GM13977 (cell line): ENCODE measurements around the gene PRKAG2.

Experiments
- DNase-seq: peaks from one replicate; pipeline ENCODE4 v3.0.0; 2012; ENCODE audit warnings: low spot score
- CTCF ChIP-seq: IDR thresholded peaks from 2 replicates; pipeline ENCODE4 v1.5.1; 2012; ENCODE audit warnings: mild to moderate bottlenecking, control low read depth; ENCODE audit not compliant: insufficient read depth; ENCODE audit errors: extremely low read depth, missing control alignments
- in situ Hi-C: fragments of 300-500 bp; cut with MboI; formaldehyde crosslinking; loops from one replicate; pipeline ENCODE4 v1.12.0; 2022; ENCODE audit warnings: low sequenced_read_pairs, low pct_unique_long_range_greater_than_20kb, mixed read lengths, inconsistent platforms; ENCODE audit not compliant: unreplicated experiment

Gene PRKAG2

DNA sequence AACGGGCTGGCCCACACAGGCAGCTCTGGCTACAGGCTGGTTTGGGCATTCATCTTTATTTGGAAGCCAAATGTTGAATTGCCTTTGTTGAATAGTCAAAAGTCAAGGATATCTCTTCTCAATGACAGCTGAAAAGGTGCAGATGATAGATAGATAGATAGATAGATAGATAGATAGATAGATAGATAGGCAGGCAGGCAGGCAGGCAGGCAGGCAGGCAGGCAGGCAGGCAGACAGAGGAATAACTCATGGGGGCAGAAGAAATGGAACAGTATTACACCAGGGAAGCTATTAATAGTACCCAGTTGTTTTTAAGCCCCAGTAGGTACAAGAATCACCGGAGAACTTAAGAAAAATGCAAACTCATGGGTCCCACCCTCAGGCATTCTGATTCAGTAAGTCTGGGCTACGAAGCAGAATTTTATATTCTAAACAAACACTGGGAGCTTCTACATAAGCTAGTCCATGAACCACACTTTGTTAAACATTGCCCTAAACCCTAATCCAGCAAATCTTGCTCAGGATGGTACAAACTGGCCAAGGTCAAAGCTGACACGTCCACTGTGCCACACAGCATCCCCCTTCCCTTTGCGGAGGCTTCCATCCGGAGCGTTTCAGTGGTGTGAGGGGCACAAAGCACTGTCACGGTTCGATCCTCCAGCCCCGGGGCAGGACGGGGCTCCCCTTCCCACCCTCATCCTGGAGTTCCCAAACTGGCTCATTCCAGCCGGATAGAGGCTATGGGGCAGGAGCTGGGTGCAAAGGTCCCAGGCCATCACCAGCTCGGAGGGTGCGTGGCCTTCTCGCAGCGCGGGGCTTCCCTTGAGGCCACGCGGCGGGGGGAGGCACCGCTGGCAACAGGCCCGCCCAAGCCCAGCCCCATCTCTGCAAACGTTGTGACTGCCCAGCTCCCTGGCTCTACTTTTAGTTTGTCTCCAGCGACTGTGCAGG is 6.7 kb downstream of the PRKAG2 start:
- in situ Hi-C loops = no loop called here
- DNase-seq = no peak
- no peak for TF ChIP-seq CTCF

GRCh38 chr7:151869455-151869854 is 7.5 kb downstream of the PRKAG2 start:
- in situ Hi-C loops = no loop called here
- no peak for DNase-seq
- no peak for TF ChIP-seq CTCF

DNA sequence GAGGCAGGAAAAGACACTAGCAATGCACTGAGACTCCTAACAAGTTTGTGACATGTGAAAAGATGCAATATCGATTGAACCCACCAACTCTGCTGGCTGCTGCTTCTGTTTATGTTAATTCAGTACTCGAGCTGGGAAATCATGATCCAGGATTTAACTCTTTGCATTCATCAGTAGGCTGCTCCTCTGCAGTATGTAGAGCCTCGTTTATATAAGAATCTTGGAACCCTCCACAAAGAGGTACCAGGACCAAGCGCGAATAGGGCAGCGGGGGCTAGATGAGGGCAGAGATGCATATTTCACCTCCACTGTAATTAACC is 7.8 kb downstream of the PRKAG2 start:
- in situ Hi-C loops = no loop called here
- DNase-seq = no peak
- TF ChIP-seq CTCF = no peak

- in situ Hi-C loops = no loop called here
- no peak for TF ChIP-seq CTCF
- no peak for DNase-seq
Observed at GRCh38 chr7:151868396-151869108, 8.4 kb downstream of the PRKAG2 start.

- TF ChIP-seq CTCF = no peak
- no peak for DNase-seq
- in situ Hi-C loops = no loop called here
Observed at GRCh38 chr7:151867912-151868311, 9.0 kb downstream of the PRKAG2 start.

DNA sequence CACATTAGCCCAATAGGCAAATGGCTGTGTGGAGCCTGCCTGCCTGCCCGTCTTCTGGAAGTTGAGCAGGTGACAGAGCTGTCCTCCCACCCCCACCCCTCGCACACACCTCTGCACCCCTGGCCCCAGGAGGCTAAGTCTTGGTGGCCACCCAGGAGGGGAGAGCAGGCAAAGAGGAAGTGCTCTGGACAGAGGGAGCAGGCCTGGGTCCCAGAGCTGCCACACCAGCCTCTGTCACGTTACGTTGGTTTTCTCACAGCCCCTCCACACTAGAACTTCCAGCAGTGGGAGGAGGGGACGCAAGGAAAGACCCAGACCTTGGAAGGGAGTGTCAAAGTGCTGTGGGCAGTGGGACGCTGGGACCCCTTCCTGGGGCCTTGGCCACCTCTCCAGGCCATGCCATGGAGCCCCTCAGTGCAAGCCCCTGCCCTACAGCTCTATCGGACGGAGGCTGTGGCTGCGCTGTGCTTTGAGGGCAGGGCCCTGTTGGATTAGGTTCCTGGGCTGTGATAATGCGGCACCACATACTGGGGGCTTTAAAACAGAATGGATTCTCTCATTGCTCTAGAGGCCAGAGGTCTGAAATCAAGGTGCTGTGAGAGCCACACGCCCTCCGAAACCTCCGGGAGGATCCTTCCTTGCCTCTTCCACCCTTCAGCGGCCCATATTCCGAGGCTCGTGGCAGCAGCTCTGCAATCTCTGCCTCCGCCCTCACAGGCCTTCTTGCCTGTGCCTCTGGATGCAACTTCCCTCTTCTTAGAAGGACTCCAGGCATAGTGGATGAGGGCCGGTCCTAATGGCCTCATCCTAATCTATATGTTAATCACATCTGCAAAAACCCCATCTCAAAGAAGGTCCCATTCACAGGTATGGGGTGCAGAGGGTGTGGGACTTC is 9.9 kb downstream of the PRKAG2 start:
- TF ChIP-seq CTCF = no peak
- DNase-seq = no peak
- in situ Hi-C loops = no loop called here
